ENCODE measurements around the gene SOX4. TPM values are rescaled to one million over a fixed set of nuclear protein-coding genes. Genes with fewer than 3 reads are reported as not detected.

SOX4 gene
- total and polyA plus RNA-seq, 2 experiments from 2014 or later = 4.5 to 6.3 TPM

- DNase-seq = no peak
- H3K9me3 ChIP-seq (ENCODE audit: low read depth) = no peaks in the 10 kb centered on the region
- TF ChIP-seq EZH2phosphoT487 (IDR thresholded peaks at IDR 0.05; ENCODE audit: insufficient read depth, low read depth) (no peak), EZH2 (IDR thresholded peaks at IDR 0.05; ENCODE audit: insufficient read depth, poor library complexity, severe bottlenecking) (no peak)
- H3K27ac ChIP-seq = no peak overlapping the region
- H3K79me2 ChIP-seq (ENCODE audit: insufficient read depth) = 0 out of 2 replicates have a peak, but pooled peaks cover 1% of the 10 kb centered on the region
- H3K36me3 ChIP-seq (ENCODE audit: low read depth) = no peaks in the 10 kb centered on the region
- H3F3A ChIP-seq (ENCODE audit: insufficient read depth) = peaks cover 5% of the 10 kb centered on the region; the same call in 1 of the 2 replicates
- H3K9me2 ChIP-seq (ENCODE audit: insufficient read depth) = no peaks in the 10 kb centered on the region
- no peak overlapping the region for H2AFZ ChIP-seq
- peaks cover under 1% of the 10 kb centered on the region; the same call in 1 of the 2 replicates for H3K4me1 ChIP-seq (ENCODE audit: insufficient read depth)
- no peak overlapping the region for H3K4me3 ChIP-seq
- in situ Hi-C loops (cut with MboI) = loop anchor here (10.0 kb wide), 1 partner anchor 331 kb away; no protein-coding TSS in a partner anchor
- H3K9ac ChIP-seq = no peak overlapping the region
- H3K27me3 ChIP-seq (replicated peaks; ENCODE audit: insufficient read depth) = no peaks in the 10 kb centered on the region
- H4K20me1 ChIP-seq (ENCODE audit: insufficient read depth) = no peaks in the 10 kb centered on the region
- WGBS, 2 experiments (ENCODE audit: low coverage in 1 of 2, low lambda C conversion rate in 2 of 2, missing lambda C conversion rate in 2 of 2) = 71 to 80% methylated on average over 3 of the region's 3 CpGs
- H3K4me2 ChIP-seq (ENCODE audit: unreplicated experiment) = no peak overlapping the region
Measured at GRCh38 chr6:21604081-21604480, 10.5 kb downstream of the SOX4 start.

- no peaks in the 10 kb centered on the region for H3K9me2 ChIP-seq (ENCODE audit: insufficient read depth)
- 71 to 73% methylated on average over 4 of the region's 4 CpGs for WGBS, 2 experiments (ENCODE audit: low coverage in 1 of 2, low lambda C conversion rate in 2 of 2, missing lambda C conversion rate in 2 of 2)
- H4K20me1 ChIP-seq (ENCODE audit: insufficient read depth) = no peaks in the 10 kb centered on the region
- H3K4me2 ChIP-seq (ENCODE audit: unreplicated experiment) = no peak overlapping the region
- H3K9me3 ChIP-seq (ENCODE audit: low read depth) = no peaks in the 10 kb centered on the region
- no peaks in the 10 kb centered on the region for H3F3A ChIP-seq (ENCODE audit: insufficient read depth)
- no peak overlapping the region for H3K27ac ChIP-seq
- H3K4me1 ChIP-seq (ENCODE audit: insufficient read depth) = no peaks in the 10 kb centered on the region
- no peaks in the 10 kb centered on the region for H3K27me3 ChIP-seq (replicated peaks; ENCODE audit: insufficient read depth)
- no peak overlapping the region for H3K9ac ChIP-seq
- H3K4me3 ChIP-seq = no peak overlapping the region
- H2AFZ ChIP-seq = no peak overlapping the region
- no peaks in the 10 kb centered on the region for H3K36me3 ChIP-seq (ENCODE audit: low read depth)
- H3K79me2 ChIP-seq (ENCODE audit: insufficient read depth) = no peaks in the 10 kb centered on the region
- no peak for DNase-seq
- in situ Hi-C loops (cut with MboI) = loop anchor here (10.0 kb wide), 1 partner anchor 330 kb away; no protein-coding TSS in a partner anchor
- no peak for TF ChIP-seq EZH2 (IDR thresholded peaks at IDR 0.05; ENCODE audit: insufficient read depth, poor library complexity, severe bottlenecking)
- TF ChIP-seq EZH2phosphoT487 (IDR thresholded peaks at IDR 0.05; ENCODE audit: insufficient read depth, low read depth) = no peak
Measured at GRCh38 chr6:21605166-21605565, 11.6 kb downstream of the SOX4 start.

- H3K79me2 ChIP-seq (ENCODE audit: insufficient read depth) = no peaks in the 10 kb centered on the region
- WGBS, 2 experiments (ENCODE audit: low coverage in 1 of 2, low lambda C conversion rate in 2 of 2, missing lambda C conversion rate in 2 of 2) = 93 to 95% methylated on average over 10 of the region's 10 CpGs
Measured at GRCh38 chr6:21608601-21609000, 15.1 kb downstream of the SOX4 start.

DNA sequence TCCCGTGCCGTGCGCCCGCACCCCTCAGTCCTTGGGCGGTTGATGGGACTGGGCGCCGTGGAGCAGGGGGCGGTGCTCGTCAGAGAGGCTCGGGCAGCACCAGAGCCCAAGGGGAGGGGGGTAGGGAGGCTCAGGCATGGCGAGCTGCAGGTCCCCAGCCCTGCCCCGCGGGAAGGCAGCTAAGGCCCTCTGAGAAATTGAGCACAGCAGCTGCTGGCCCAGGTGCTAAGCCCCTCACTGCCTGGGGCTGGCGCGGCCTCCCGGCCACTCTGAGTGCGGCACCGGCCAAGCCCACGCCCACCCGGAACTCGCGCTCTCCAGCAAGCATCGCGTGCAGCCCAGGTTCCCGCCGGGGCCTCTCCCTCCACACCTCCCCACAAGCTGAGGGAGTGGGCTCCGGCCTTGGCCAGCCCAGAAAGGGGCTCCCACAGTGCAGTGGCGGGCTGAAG is 16.4 kb downstream of the SOX4 start:
- Histone ChIP-seq H3F3A (ENCODE audit: insufficient read depth) (no peaks in the 10 kb centered on the region), H4K20me1 (ENCODE audit: insufficient read depth) (no peaks in the 10 kb centered on the region), H3K4me3 (no peak overlapping the region), H3K9ac (no peak overlapping the region), H3K9me2 (ENCODE audit: insufficient read depth) (no peaks in the 10 kb centered on the region), H3K9me3 (ENCODE audit: low read depth) (no peaks in the 10 kb centered on the region), H3K27me3 (replicated peaks; ENCODE audit: insufficient read depth) (no peaks in the 10 kb centered on the region), H3K4me1 (ENCODE audit: insufficient read depth) (no peaks in the 10 kb centered on the region), H3K27ac (no peak overlapping the region), H3K79me2 (ENCODE audit: insufficient read depth) (no peaks in the 10 kb centered on the region), H3K4me2 (ENCODE audit: unreplicated experiment) (no peak overlapping the region), H3K36me3 (ENCODE audit: low read depth) (no peaks in the 10 kb centered on the region), H2AFZ (no peak overlapping the region)
- no peak for DNase-seq
- 92 to 97% methylated on average over 22 to 26 of the region's 28 CpGs for WGBS, 2 experiments (ENCODE audit: low coverage in 1 of 2, low lambda C conversion rate in 2 of 2, missing lambda C conversion rate in 2 of 2)
- no peak for TF ChIP-seq EZH2phosphoT487 (IDR thresholded peaks at IDR 0.05; ENCODE audit: insufficient read depth, low read depth)
- TF ChIP-seq EZH2 (IDR thresholded peaks at IDR 0.05; ENCODE audit: insufficient read depth, poor library complexity, severe bottlenecking) = no peak
- in situ Hi-C loops (cut with MboI) = loop anchor here (10.0 kb wide), 1 partner anchor 325 kb away; no protein-coding TSS in a partner anchor

More at GRCh38 chr6:21608601-21609000, 15.1 kb downstream of the SOX4 start:
- Histone ChIP-seq H3K9me3 (ENCODE audit: low read depth) (no peaks in the 10 kb centered on the region), H3K9me2 (ENCODE audit: insufficient read depth) (no peaks in the 10 kb centered on the region), H3K36me3 (ENCODE audit: low read depth) (no peaks in the 10 kb centered on the region), H3K4me3 (no peak overlapping the region), H3K4me1 (ENCODE audit: insufficient read depth) (no peaks in the 10 kb centered on the region), H3K27ac (no peak overlapping the region), H4K20me1 (ENCODE audit: insufficient read depth) (no peaks in the 10 kb centered on the region), H2AFZ (no peak overlapping the region), H3K4me2 (ENCODE audit: unreplicated experiment) (no peak overlapping the region), H3K27me3 (replicated peaks; ENCODE audit: insufficient read depth) (no peaks in the 10 kb centered on the region), H3F3A (ENCODE audit: insufficient read depth) (no peaks in the 10 kb centered on the region), H3K9ac (no peak overlapping the region)
- no peak for DNase-seq
- in situ Hi-C loops (cut with MboI) = loop anchor here (10.0 kb wide), 1 partner anchor 326 kb away; no protein-coding TSS in a partner anchor
- TF ChIP-seq EZH2phosphoT487 (IDR thresholded peaks at IDR 0.05; ENCODE audit: insufficient read depth, low read depth) (no peak), EZH2 (IDR thresholded peaks at IDR 0.05; ENCODE audit: insufficient read depth, poor library complexity, severe bottlenecking) (no peak)
